NCI-H2029 treated with DMSO at 0.1 percent for 48 hours (cell line): Measurements from ENCODE around the gene ASB4.
"Not testable (repeated sequence)": the region's sequence is repeated elsewhere in the genome, so short reads cannot be mapped to it uniquely, and the experiment has no call there.

Source experiments
- DNase-seq: peaks from one replicate; lab custom pipeline; 2025; lab: John Stamatoyannopoulos, UW

Gene ASB4

DNA sequence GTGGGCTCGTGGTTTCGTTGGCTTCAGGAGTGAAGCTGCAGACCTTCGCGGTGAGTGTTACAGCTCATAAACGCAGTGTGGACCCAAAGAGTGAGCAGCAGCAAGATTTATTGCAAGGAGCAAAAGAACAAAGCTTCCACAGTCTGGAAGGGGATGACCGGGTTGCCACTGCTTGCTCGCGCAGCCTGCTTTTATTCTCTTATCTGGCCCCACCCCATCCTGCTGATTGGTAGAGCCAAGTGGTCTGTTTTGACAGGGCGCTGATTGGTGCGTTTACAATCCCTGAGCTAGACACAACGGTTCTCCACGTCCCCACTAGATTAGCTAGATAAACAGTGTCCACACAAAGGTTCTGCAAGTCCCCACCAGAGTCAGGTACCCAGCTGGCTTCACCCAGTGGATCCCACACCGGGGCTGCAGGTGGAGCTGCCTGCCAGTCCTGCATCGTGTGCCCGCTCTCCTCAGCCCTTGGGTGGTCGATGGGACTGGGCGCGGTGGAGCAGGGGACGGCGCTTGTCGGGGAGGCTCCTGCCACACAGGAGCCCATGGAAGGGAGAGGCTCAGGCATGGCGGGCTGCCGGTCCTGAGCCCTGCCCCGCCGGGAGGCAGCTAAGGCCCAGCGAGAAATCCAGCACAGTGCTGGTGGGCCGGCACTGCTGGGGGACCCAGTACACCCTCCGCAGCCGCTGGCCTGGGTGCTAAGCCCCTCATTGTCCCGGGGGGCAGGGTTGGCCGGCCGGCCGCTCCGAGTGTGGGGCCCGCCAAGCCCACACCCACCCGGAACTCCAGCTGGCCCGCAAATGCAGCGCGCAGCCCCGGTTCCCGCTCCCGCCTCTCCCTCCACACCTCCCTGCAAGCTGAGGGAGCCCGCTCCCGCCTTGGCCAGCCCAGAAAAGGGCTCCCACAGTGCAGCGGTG lies 66.5 kb downstream of the ASB4 start:
- DNase-seq, result not testable (repeated sequence)

GRCh38 chr7:95553939-95554338 lies 68.2 kb downstream of the ASB4 start:
- no peak for DNase-seq

DNA sequence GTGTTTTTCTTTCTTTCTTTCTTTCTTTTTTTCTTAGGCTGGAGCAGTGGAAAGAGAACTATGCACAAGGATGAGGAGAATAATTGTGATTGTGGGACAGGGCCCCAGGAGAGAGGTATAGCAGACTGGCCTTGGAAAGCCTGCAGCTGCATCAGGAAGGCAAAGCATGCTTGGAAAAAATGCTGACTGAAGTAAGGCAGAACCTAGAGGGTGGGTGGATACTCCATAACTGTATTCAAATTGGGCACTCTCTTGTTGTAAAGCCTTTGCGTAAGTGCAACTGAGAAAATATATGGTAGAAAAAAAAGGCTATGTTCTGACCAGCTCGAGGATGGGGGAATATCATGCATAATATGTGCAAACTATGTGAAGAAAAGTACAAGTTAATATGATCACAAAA lies 71.0 kb downstream of the ASB4 start:
- no peak for DNase-seq

- no peak for DNase-seq
Measured at GRCh38 chr7:95558864-95559263, 73.1 kb downstream of the ASB4 start.

- DNase-seq, result no peak
Measured at GRCh38 chr7:95560674-95561073, 74.9 kb downstream of the ASB4 start.

- no peak for DNase-seq
Measured at GRCh38 chr7:95569720-95570119, 84.0 kb downstream of the ASB4 start.

GRCh38 chr7:95577137-95577536 lies 91.4 kb downstream of the ASB4 start:
- no peak for DNase-seq

- peak; percentile 92 for DNase-seq
Measured at GRCh38 chr7:95578299-95578855, 92.6 kb downstream of the ASB4 start.

- DNase-seq, result no peak
Measured at GRCh38 chr7:95579318-95579717, 93.6 kb downstream of the ASB4 start.

DNA sequence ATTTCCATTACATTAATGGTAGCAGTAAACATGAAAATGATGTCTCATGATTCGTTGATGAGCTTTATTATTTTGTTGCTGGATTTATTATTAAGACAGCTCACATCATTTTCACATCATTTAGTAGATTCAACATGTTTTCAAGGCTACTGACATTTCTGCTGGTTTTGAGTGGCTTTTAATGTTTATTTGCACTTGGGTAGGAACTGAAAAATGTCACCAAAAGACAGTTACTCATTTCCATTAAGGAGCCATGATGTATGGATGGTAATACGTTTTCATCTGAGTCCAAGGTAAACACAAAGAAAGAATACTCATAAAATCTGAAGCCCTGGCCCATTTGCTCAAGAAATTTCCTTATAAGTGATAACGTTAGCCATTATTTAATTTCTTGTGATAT lies 95.7 kb downstream of the ASB4 start:
- no peak for DNase-seq

DNA sequence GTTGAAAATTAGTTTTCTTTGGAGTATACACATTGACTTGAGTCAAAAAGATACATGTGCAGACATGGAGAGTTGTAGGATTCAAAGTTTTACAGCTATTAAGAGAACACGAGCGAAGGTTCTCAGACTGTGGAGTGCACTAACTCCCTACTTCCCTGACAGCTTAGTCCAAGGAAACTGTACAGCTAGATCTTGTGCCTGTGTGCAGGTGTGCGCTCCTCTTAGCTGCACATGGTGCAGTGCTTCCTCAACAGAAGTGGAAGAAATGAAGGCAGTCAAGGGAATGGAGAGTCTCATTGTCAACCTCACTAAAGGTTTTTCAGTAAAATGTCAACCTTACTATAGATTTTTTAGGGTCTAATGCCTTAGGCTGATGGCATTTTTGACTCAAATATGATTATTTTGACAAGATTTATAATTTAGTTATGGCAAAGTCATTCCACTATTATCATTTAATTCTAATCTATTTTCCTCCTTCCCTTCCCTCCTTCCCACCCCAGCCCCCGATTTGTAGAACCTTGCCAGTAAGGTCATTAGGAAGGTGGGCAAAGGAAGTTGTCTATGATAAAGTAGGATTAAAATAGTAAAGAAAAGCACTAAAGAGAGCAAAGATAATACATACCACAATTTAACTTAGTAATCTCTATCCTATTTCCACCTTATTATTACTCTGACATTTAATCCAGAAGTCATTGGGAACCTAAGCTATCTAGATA lies 97.0 kb downstream of the ASB4 start:
- no peak for DNase-seq

DNA sequence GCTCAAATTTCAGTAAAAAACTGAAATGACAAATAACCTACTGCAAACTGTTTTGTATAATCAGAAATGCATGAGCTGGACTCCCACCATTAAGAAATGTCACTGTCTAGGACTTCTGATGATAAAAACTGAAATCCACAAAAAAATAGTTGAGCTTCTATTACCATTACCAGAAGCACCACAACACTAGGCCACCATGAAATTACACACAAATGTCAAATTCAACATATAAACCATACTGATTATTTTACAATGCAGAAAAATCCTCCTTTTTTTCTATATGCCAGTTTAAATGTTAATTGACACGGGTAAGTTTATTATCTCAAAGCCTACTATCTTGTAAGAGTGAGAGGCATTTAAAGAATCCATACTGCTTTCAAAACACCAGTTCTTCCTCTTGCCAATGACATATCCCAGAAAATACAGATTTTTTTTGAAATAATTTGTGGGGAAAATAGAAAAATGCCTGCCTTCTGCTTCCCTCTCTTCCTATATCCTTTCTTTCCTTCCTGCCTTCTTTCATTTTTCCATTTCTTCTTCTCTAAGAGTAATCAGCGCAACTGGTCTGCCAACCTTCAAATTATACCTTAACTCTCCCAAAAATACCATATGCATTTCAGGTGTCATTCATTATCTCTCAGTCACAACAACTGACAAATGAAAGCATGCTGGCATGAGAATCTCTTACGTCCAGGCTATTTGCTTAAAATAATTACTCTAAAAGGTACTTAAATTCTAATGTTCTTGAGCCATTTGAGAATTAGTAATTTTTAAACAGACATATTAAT lies 98.3 kb downstream of the ASB4 start:
- DNase-seq, result no peak

- no peak for DNase-seq
Measured at GRCh38 chr7:95584769-95585425, 99.2 kb downstream of the ASB4 start.

GRCh38 chr7:95585426-95585789 lies 99.7 kb downstream of the ASB4 start:
- DNase-seq, result no peak

DNA sequence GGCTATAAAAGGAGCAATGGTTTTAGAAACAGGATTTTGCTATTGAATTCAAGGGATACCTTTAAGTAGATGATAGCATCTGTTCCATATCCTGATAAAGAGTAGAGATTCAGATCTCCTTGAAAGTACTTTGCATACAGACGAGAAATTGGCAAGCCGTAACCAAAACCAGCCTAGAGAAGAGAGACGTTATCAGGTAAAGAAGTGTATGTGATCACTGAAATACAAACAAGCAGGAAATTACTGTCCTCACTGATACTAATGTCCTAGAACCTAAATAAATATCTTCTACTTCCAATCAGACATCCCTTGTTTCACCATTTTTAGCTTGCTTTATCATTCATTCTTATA lies 101.2 kb downstream of the ASB4 start:
- DNase-seq, result no peak

GRCh38 chr7:95589031-95589430 lies 103.3 kb downstream of the ASB4 start:
- no peak for DNase-seq

GRCh38 chr7:95589766-95590165 lies 104.0 kb downstream of the ASB4 start:
- no peak for DNase-seq
